Panc1 (cell line): ENCODE data around the gene KRTAP10-2. TPM values are rescaled to one million over a fixed set of nuclear protein-coding genes. Genes with fewer than 3 reads are reported as not detected.

Experiments used
- ATAC-seq: fragments of 200-7000 bp; cut with Tn5 transposase; 2 replicates; pipeline ENCODE4 v1.9.1; 2020; ENCODE audit warnings: mild to moderate bottlenecking, moderate library complexity
- BruUV-seq: library from RNA; stranded (reverse); fragments of 400-500 nt; replicated peaks from 2 replicates; lab custom pipeline; 2021; lab: Mats Ljungman, UMichigan
- CTCF ChIA-PET: fragments of 300-600 bp; sonication (Branson Sonifier 250); formaldehyde crosslinking; loops from one replicate; lab custom pipeline; 2022; ENCODE audit warnings: antibody characterized with exemption; lab: Charles Lee
- POLR2A ChIA-PET: fragments of 300-600 bp; sonication (Branson Sonifier 250); formaldehyde crosslinking; loops from one replicate; lab custom pipeline; 2022; ENCODE audit warnings: antibody characterized with exemption; lab: Charles Lee
- DNase-seq: peaks from one replicate; pipeline ENCODE4 v3.0.0-alpha.2; 2010; ENCODE audit warnings: low read depth, low spot score
- H3K27ac ChIP-seq: 2 replicates; pipeline ENCODE4 v1.5.1; 2011; ENCODE audit warnings: mild to moderate bottlenecking, low read length, inconsistent platforms
- H3K27me3 ChIP-seq: fragments of 200-500 bp; sonication (Bioruptor generic); 2 replicates; pipeline ENCODE4 v1.6.0; 2014; ENCODE audit warnings: low read length, inconsistent platforms; ENCODE audit not compliant: control insufficient read depth, insufficient read depth
- H3K36me3 ChIP-seq: fragments of 200-500 bp; sonication (Bioruptor generic); 2 replicates; pipeline ENCODE4 v1.5.1; 2014; ENCODE audit warnings: inconsistent platforms, mild to moderate bottlenecking, low read length, moderate library complexity; ENCODE audit not compliant: control insufficient read depth, insufficient read depth
- H3K4me1 ChIP-seq: 2 replicates; pipeline ENCODE4 v1.5.1; 2011; ENCODE audit warnings: inconsistent platforms, mild to moderate bottlenecking, low read length, moderate library complexity; ENCODE audit not compliant: control insufficient read depth, insufficient read depth
- H3K4me3 ChIP-seq, 2 experiments: 2 replicates each; pipeline ENCODE4 v1.5.1; 2011 to 2012; ENCODE audit warnings: low read depth in 2 of 2, low read length in 2 of 2, mild to moderate bottlenecking in 2 of 2, inconsistent platforms in 1 of 2, moderate library complexity in 1 of 2
- H3K9me3 ChIP-seq: fragments of 200-500 bp; sonication (Bioruptor generic); 2 replicates; pipeline ENCODE4 v1.5.1; 2014; ENCODE audit warnings: low read depth, mild to moderate bottlenecking, inconsistent platforms, low read length, moderate library complexity; ENCODE audit not compliant: control insufficient read depth, insufficient read depth
- POLR2AphosphoS5 ChIP-seq: IDR thresholded peaks from 2 replicates; pipeline ENCODE4 v1.6.1; 2012; ENCODE audit warnings: mild to moderate bottlenecking, low read depth, low read length, moderate library complexity
- SIN3A ChIP-seq: IDR thresholded peaks from 2 replicates; pipeline ENCODE4 v1.6.1; 2012; ENCODE audit warnings: low read depth, mild to moderate bottlenecking, low read length, moderate library complexity, borderline replicate concordance; ENCODE audit not compliant: insufficient read depth
- TCF7L2 ChIP-seq: IDR thresholded peaks from 2 replicates; pipeline ENCODE4 v1.6.1; 2011; ENCODE audit warnings: mild to moderate bottlenecking, low read depth, low read length, inconsistent platforms
- in situ Hi-C: cut with HindIII; loops from 2 replicates; pipeline ENCODE4 v1.10.0; 2016; ENCODE audit warnings: low sequenced_read_pairs, low pct_unique_long_range_greater_than_20kb
- intact Hi-C: fragments of 100-400 bp; cut with micrococcal nuclease; formaldehyde crosslinking; loops from one replicate; pipeline ENCODE4 v1.10.0; 2022; ENCODE audit not compliant: unreplicated experiment
- total RNA-seq: library from RNA; stranded (reverse); gene quantifications from one replicate; pipeline ENCODE4 v1.2.1, GENCODE V29; 2021; ENCODE audit not compliant: unreplicated experiment
- TF ChIP-seq, protein P1 (sequence below), 2 experiments: IDR thresholded peaks; 2 replicates each; pipeline ENCODE4 v1.6.1; 2011 to 2012; ENCODE audit warnings: low read depth in 2 of 2, control low read depth in 1 of 2, low read length in 1 of 2, mild to moderate bottlenecking in 1 of 2, moderate library complexity in 1 of 2; ENCODE audit not compliant: insufficient read depth in 1 of 2
- TF ChIP-seq, protein P2 (sequence below): fragments of 450-650 bp; IDR thresholded peaks from 2 replicates; pipeline ENCODE4 v1.5.1; 2017; ENCODE audit warnings: mild to moderate bottlenecking

The KRTAP10-2 gene
- total RNA-seq, 1 experiment from 2014 or later, result not detected

DNA sequence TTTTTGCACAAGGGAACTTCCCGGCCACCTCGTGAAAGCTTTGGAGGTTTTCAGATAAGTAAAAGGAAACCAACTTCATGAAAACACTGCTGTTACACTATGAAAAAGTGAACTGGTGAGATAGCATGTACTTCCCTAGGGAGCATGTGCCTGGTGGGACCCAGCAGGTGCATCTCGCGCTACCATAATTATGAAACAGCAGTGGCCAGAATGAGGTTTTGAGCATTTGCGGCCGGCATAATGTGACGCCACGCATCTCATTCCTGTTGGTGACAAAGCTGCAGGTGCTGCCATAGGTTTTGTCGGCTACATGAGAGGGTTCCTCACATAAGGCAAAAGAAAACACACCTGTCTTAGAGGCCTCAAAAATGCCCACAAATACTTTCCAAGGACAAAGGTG lies 5.6 kb upstream of the KRTAP10-2 start:
- Histone ChIP-seq H3K4me1 (no peaks in the 10 kb centered on the region), H3K4me3 (no peak overlapping the region), H3K27ac (no peak overlapping the region), H3K27me3 (no peaks in the 10 kb centered on the region), H3K9me3 (no peaks in the 10 kb centered on the region), H3K36me3 (no peaks in the 10 kb centered on the region)
- TF ChIP-seq, protein P1, sequence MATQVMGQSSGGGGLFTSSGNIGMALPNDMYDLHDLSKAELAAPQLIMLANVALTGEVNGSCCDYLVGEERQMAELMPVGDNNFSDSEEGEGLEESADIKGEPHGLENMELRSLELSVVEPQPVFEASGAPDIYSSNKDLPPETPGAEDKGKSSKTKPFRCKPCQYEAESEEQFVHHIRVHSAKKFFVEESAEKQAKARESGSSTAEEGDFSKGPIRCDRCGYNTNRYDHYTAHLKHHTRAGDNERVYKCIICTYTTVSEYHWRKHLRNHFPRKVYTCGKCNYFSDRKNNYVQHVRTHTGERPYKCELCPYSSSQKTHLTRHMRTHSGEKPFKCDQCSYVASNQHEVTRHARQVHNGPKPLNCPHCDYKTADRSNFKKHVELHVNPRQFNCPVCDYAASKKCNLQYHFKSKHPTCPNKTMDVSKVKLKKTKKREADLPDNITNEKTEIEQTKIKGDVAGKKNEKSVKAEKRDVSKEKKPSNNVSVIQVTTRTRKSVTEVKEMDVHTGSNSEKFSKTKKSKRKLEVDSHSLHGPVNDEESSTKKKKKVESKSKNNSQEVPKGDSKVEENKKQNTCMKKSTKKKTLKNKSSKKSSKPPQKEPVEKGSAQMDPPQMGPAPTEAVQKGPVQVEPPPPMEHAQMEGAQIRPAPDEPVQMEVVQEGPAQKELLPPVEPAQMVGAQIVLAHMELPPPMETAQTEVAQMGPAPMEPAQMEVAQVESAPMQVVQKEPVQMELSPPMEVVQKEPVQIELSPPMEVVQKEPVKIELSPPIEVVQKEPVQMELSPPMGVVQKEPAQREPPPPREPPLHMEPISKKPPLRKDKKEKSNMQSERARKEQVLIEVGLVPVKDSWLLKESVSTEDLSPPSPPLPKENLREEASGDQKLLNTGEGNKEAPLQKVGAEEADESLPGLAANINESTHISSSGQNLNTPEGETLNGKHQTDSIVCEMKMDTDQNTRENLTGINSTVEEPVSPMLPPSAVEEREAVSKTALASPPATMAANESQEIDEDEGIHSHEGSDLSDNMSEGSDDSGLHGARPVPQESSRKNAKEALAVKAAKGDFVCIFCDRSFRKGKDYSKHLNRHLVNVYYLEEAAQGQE (IDR thresholded peaks at IDR 0.05; ENCODE audit: insufficient read depth in 1 of 2, low read depth in 2 of 2, low read length in 1 of 2), result no peak
- TF ChIP-seq SIN3A, result no peak
- no peak for TF ChIP-seq POLR2AphosphoS5
- no peak for TF ChIP-seq TCF7L2
- TF ChIP-seq, protein P2, sequence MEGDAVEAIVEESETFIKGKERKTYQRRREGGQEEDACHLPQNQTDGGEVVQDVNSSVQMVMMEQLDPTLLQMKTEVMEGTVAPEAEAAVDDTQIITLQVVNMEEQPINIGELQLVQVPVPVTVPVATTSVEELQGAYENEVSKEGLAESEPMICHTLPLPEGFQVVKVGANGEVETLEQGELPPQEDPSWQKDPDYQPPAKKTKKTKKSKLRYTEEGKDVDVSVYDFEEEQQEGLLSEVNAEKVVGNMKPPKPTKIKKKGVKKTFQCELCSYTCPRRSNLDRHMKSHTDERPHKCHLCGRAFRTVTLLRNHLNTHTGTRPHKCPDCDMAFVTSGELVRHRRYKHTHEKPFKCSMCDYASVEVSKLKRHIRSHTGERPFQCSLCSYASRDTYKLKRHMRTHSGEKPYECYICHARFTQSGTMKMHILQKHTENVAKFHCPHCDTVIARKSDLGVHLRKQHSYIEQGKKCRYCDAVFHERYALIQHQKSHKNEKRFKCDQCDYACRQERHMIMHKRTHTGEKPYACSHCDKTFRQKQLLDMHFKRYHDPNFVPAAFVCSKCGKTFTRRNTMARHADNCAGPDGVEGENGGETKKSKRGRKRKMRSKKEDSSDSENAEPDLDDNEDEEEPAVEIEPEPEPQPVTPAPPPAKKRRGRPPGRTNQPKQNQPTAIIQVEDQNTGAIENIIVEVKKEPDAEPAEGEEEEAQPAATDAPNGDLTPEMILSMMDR, result no peak
- BruUV-seq, result no TSS peak
- in situ Hi-C loops (no loop called here), intact Hi-C loops (no loop called here)
- ATAC-seq (no peak), DNase-seq (no peak)
- ChIA-PET POLR2A (no interaction called here), CTCF (no interaction called here)

DNA sequence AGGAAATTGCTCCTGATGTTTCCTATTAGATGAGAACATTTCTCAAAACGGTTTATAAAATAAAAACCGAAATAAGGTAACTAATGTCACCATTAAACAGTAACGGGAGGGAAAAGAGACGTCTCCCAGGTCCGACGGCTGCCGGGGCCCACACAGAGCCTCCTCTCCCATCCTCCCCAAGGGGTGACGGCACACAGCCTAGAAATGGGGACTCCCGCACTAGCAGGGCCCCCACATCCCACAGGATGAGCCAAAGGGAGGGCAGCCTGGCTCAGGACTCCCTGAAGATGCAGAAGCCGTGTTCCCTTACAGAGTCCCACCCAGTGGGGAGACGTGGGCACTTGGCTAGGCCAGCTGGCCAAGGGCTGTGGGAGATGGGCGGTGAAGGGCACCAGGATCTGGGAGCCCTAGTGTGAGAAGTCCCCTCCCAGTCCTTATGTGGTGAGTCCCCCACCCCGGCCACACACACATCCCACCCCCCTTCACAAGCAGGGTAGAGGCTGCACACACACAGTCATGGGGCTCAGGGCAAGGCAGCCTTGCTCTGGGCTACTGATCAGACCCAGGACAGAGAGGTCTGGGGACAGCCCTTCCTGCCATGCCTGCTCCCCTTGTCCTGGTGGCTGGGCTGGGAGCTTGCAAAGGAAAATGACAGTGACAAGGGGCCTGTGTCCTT lies 4.0 kb upstream of the KRTAP10-2 start:
- ATAC-seq, result no peak
- ChIA-PET POLR2A (no interaction called here), CTCF (no interaction called here)
- BruUV-seq, result no TSS peak
- intact Hi-C loops (no loop called here), in situ Hi-C loops (no loop called here)
- TF ChIP-seq POLR2AphosphoS5 (no peak), SIN3A (no peak), TCF7L2 (no peak)
- TF ChIP-seq, protein P2, result no peak
- TF ChIP-seq, protein P1 (IDR thresholded peaks at IDR 0.05; ENCODE audit: insufficient read depth in 1 of 2, low read depth in 2 of 2, low read length in 1 of 2), result no peak
- Histone ChIP-seq H3K36me3 (no peaks in the 10 kb centered on the region), H3K9me3 (no peaks in the 10 kb centered on the region), H3K4me1 (no peaks in the 10 kb centered on the region), H3K4me3 (no peak overlapping the region), H3K27me3 (no peaks in the 10 kb centered on the region), H3K27ac (no peak overlapping the region)
- no peak for DNase-seq
